Tibial nerve (tissue), 3 donors: Measurements from ENCODE around the gene EME2.

Source experiments
- CTCF ChIP-seq, 5 experiments: fragments of 200-600 bp in 3 of 5; fragments of 450-650 bp in 2 of 5; sonication (generic) in 3 of 5; IDR thresholded peaks; one replicate each; pipeline ENCODE4 v1.5.1; 2016 to 2019; ENCODE audit warnings: antibody characterized with exemption in 5 of 5, mild to moderate bottlenecking in 3 of 5, moderate library complexity in 2 of 5
- POLR2A ChIP-seq, 2 donors: fragments of 450-650 bp; IDR thresholded peaks; one replicate each; pipeline ENCODE4 v1.6.1; 2017; ENCODE audit warnings: antibody characterized with exemption in 2 of 2, mild to moderate bottlenecking in 2 of 2, moderate library complexity in 2 of 2

GRCh38 chr16:1758923-1759322 lies 13.7 kb upstream of the EME2 start:
- TF ChIP-seq POLR2A (IDR thresholded peaks at IDR 0.05): no peak
- TF ChIP-seq CTCF (IDR thresholded peaks at IDR 0.05): no peak
